ENCODE measurements around the gene KLHL25. TPM values are rescaled to one million over a fixed set of nuclear protein-coding genes. Genes with fewer than 3 reads are reported as not detected.

The KLHL25 gene
- total and polyA plus RNA-seq, 2 of the 8 experiments (the other 6 are each of a cell fraction or from before 2014, with no cell fraction given): 16.5 to 22.0 TPM

DNA sequence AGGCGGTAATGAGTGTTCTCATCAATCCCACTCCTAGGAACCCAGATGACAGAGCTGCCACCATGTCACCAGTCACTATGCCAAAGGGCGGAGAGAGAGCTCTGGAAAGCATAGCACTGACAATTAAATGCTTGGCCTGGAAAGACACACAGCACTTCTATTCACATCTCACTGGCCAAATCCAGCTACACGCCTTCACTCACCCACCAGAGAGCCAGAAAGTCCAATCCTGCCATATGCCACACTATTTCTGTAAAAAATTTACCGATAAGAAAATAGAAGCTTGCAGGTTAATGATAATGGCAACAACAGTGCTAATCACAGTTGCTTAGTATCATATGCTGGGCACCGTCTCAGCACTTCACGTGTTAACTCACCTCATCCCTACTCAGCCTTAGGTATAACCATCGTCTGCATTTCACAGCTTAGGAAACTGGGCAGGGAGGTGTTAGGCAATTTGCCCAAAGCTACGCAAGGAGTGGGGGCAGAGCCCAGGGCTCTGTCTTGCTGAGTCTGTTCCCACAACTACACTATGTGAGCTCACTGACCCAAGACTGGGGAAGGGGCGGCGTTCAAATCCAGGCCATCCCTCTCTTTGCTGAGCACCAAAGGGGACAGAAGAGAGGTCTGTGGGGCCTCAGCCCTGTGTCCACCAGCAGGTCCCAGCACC lies 16.5 kb downstream of the KLHL25 start:
- ChIA-PET POLR2A (ENCODE audit: partially characterized antibody) (interaction anchor here (0.9 to 2.2 kb wide), 2 partner anchors 15 to 16 kb away, joined by 3 to 5 read pairs; no protein-coding TSS in a partner anchor), CTCF (ENCODE audit: partially characterized antibody) (interaction anchor here (0.7 to 3.0 kb wide), 9 partner anchors 8 to 62 kb away, joined by 3 to 16 read pairs (median 4); partner anchors contain the start of gene KLHL25)
- no peak overlapping the region for H3K14ac ChIP-seq (ENCODE audit: insufficient read length)
- no peak overlapping the region for H3K23ac ChIP-seq (ENCODE audit: insufficient read length)
- H4K8ac ChIP-seq (ENCODE audit: extremely low read depth, insufficient read depth, low read length): no peak overlapping the region
- H2BK5ac ChIP-seq (ENCODE audit: low read depth, low read length): no peak overlapping the region; the same call in 1 of the 2 replicates
- DNase-seq (ENCODE audit: low read depth in 1 of 2, low spot score in 2 of 2) (no peak), FAIRE-seq (no peak)
- WGBS, 2 experiments (ENCODE audit: extremely low coverage in 1 of 2, insufficient coverage in 1 of 2, insufficient read length in 1 of 2, insufficient replicate concordance in 2 of 2, low coverage in 1 of 2, low lambda C conversion rate in 2 of 2, missing lambda C conversion rate in 1 of 2): 87% methylated on average over 10 of the region's 10 CpGs; no CpG with 5 or more reads in 1 of the 2 experiments
- H3K4me1 ChIP-seq (replicated peaks in 1 of 4; ENCODE audit: control insufficient read depth in 3 of 4, insufficient read depth in 4 of 4, low read length in 3 of 4): peaks cover 0 to under 1% (median 0%) of the 10 kb centered on the region in 4 experiments; a peak in 2 of 7 replicates
- no peak overlapping the region for H2BK12ac ChIP-seq (ENCODE audit: low read depth, low read length)
- H2BK20ac ChIP-seq (ENCODE audit: low read length): no peak overlapping the region
- no peaks in the 10 kb centered on the region for H3K23me2 ChIP-seq (ENCODE audit: low read depth, low read length)
- no peak overlapping the region for H3K4me3 ChIP-seq (ENCODE audit: extremely low read depth in 1 of 4, insufficient read depth in 2 of 4, low read depth in 3 of 4, low read length in 4 of 4)
- H4K5ac ChIP-seq (ENCODE audit: insufficient read length, low read depth, low read length): no peak overlapping the region
- H2BK120ac ChIP-seq (replicated peaks; ENCODE audit: low read depth, low read length): no peak overlapping the region
- H3K18ac ChIP-seq (ENCODE audit: extremely low read depth, low read length): no peak overlapping the region
- peaks cover 48% of the 10 kb centered on the region for H3K79me1 ChIP-seq (ENCODE audit: low read depth, low read length)
- H3K9ac ChIP-seq (replicated peaks in 1 of 4; ENCODE audit: extremely low read depth in 1 of 4, low read depth in 3 of 4, low read length in 3 of 4): no peak overlapping the region
- H3K56ac ChIP-seq (replicated peaks; ENCODE audit: insufficient read length, low read depth, low read length): no peak overlapping the region
- no peak overlapping the region for H3K4me2 ChIP-seq (ENCODE audit: insufficient read depth in 1 of 2, low read depth in 2 of 2, low read length in 2 of 2)
- H3K79me2 ChIP-seq (ENCODE audit: control insufficient read depth in 1 of 2, insufficient read depth in 2 of 2, low read length in 2 of 2): peaks cover 3 to 90% of the 10 kb centered on the region in 2 experiments; a peak in 3 of 4 replicates
- H3K27ac ChIP-seq (ENCODE audit: low read depth, low read length): no peak overlapping the region
- no peaks in the 10 kb centered on the region for H3K9me3 ChIP-seq (ENCODE audit: insufficient read depth in 2 of 2, low read depth in 1 of 2, low read length in 1 of 2)
- no peak overlapping the region for H2AFZ ChIP-seq (ENCODE audit: low read length)
- no peaks in the 10 kb centered on the region for H3K36me3 ChIP-seq (ENCODE audit: control insufficient read depth in 2 of 4, insufficient read depth in 4 of 4, low read length in 3 of 4)
- H4K20me1 ChIP-seq (replicated peaks in 1 of 2; ENCODE audit: control insufficient read depth in 1 of 2, insufficient read depth in 2 of 2, low read length in 2 of 2): peaks cover 19 to 27% of the 10 kb centered on the region in 2 experiments
- no peak overlapping the region for H2BK15ac ChIP-seq (ENCODE audit: low read length)
- no peak overlapping the region for H2AK5ac ChIP-seq (ENCODE audit: low read depth, low read length)
- no peaks in the 10 kb centered on the region for H3K27me3 ChIP-seq (replicated peaks in 1 of 4; ENCODE audit: control insufficient read depth in 3 of 4, extremely low read depth in 1 of 4, insufficient read depth in 3 of 4, low read length in 3 of 4)
- H4K91ac ChIP-seq (replicated peaks; ENCODE audit: insufficient read length, low read length): no peak overlapping the region
- H3K4ac ChIP-seq (replicated peaks; ENCODE audit: insufficient read length, low read depth, low read length): no peak overlapping the region
- TF ChIP-seq POLR2AphosphoS5 (IDR thresholded peaks at IDR 0.05; ENCODE audit: low read depth, low read length): no peak
- no peak for TF ChIP-seq ASH2L (IDR thresholded peaks at IDR 0.05; ENCODE audit: low read length)
- no peak for TF ChIP-seq SRF (IDR thresholded peaks at IDR 0.05; ENCODE audit: low read depth, low read length)
- no peak for TF ChIP-seq EZH2 (IDR thresholded peaks at IDR 0.05; ENCODE audit: low read depth, low read length, severe bottlenecking)
- TF ChIP-seq MAFK (IDR thresholded peaks at IDR 0.05; ENCODE audit: low read depth, low read length): no peak
